ENCODE results near the gene C10orf90. TPM values are rescaled to one million over a fixed set of nuclear protein-coding genes. Genes with fewer than 3 reads are reported as not detected.

C10orf90 gene
- total and polyA plus RNA-seq, 2 of the 8 experiments (the other 6 are each of a cell fraction or from before 2014, with no cell fraction given) = 0.21 TPM; not detected in 1

- DNase-seq (ENCODE audit: low read depth in 1 of 2, low spot score in 2 of 2) = no peak
- no peak overlapping the region for H2BK15ac ChIP-seq (ENCODE audit: low read length)
- no peaks in the 10 kb centered on the region for H3K9me3 ChIP-seq (ENCODE audit: insufficient read depth in 2 of 2, low read depth in 1 of 2, low read length in 1 of 2)
- no peaks in the 10 kb centered on the region for H3K4me1 ChIP-seq (replicated peaks in 1 of 4; ENCODE audit: control insufficient read depth in 3 of 4, insufficient read depth in 4 of 4, low read length in 3 of 4)
- no peak overlapping the region for H2AFZ ChIP-seq (ENCODE audit: low read length)
- no peak overlapping the region for H3K4ac ChIP-seq (replicated peaks; ENCODE audit: insufficient read length, low read depth, low read length)
- H3K9ac ChIP-seq (replicated peaks in 1 of 4; ENCODE audit: extremely low read depth in 1 of 4, low read depth in 3 of 4, low read length in 3 of 4) = no peak overlapping the region
- no peak overlapping the region for H2BK120ac ChIP-seq (replicated peaks; ENCODE audit: low read depth, low read length)
- no peak overlapping the region for H3K23ac ChIP-seq (ENCODE audit: insufficient read length)
- H4K8ac ChIP-seq (ENCODE audit: extremely low read depth, insufficient read depth, low read length) = no peak overlapping the region
- H3K79me2 ChIP-seq (ENCODE audit: control insufficient read depth in 1 of 2, insufficient read depth in 2 of 2, low read length in 2 of 2) = no peaks in the 10 kb centered on the region
- FAIRE-seq = no peak
- H3K14ac ChIP-seq (ENCODE audit: insufficient read length) = no peak overlapping the region
- no peak overlapping the region for H4K91ac ChIP-seq (replicated peaks; ENCODE audit: insufficient read length, low read length)
- ChIA-PET POLR2A (ENCODE audit: partially characterized antibody) (no interaction called here), CTCF (ENCODE audit: partially characterized antibody) (no interaction called here)
- H2BK5ac ChIP-seq (ENCODE audit: low read depth, low read length) = no peak overlapping the region
- no peaks in the 10 kb centered on the region for H3K27me3 ChIP-seq (replicated peaks in 1 of 4; ENCODE audit: control insufficient read depth in 3 of 4, extremely low read depth in 1 of 4, insufficient read depth in 3 of 4, low read length in 3 of 4)
- H3K56ac ChIP-seq (replicated peaks; ENCODE audit: insufficient read length, low read depth, low read length) = no peak overlapping the region
- H2BK12ac ChIP-seq (ENCODE audit: low read depth, low read length) = no peak overlapping the region
- H3K79me1 ChIP-seq (ENCODE audit: low read depth, low read length) = no peaks in the 10 kb centered on the region
- no peaks in the 10 kb centered on the region for H3K23me2 ChIP-seq (ENCODE audit: low read depth, low read length)
- no peak overlapping the region for H3K18ac ChIP-seq (ENCODE audit: extremely low read depth, low read length)
- no peak for TF ChIP-seq EGR1 (IDR thresholded peaks at IDR 0.05; ENCODE audit: borderline replicate concordance, low read depth, low read length)
- TF ChIP-seq HDAC2 (IDR thresholded peaks at IDR 0.05; ENCODE audit: borderline replicate concordance in 1 of 2, low read depth in 2 of 2, low read length in 2 of 2) = no peak
- no peak for TF ChIP-seq SIX5 (IDR thresholded peaks at IDR 0.05; ENCODE audit: low read depth, low read length)
- no peak for TF ChIP-seq MAFK (IDR thresholded peaks at IDR 0.05; ENCODE audit: low read depth, low read length)
- no peak for TF ChIP-seq E2F6 (IDR thresholded peaks at IDR 0.05)
- no peak for TF ChIP-seq BCL11A (IDR thresholded peaks at IDR 0.05; ENCODE audit: low read depth in 2 of 2, low read length in 2 of 2)
- no peak for TF ChIP-seq CEBPB (IDR thresholded peaks at IDR 0.05; ENCODE audit: low read depth, low read length)
- no peak for TF ChIP-seq CBX5 (IDR thresholded peaks at IDR 0.05; ENCODE audit: low read depth, low read length)
- 91% methylated on average over 5 of the region's 5 CpGs; no CpG with 5 or more reads in 1 of the 2 experiments for WGBS, 2 experiments (ENCODE audit: extremely low coverage in 1 of 2, insufficient coverage in 1 of 2, insufficient read length in 1 of 2, insufficient replicate concordance in 2 of 2, low coverage in 1 of 2, low lambda C conversion rate in 2 of 2, missing lambda C conversion rate in 1 of 2)
- H3K4me3 ChIP-seq (ENCODE audit: extremely low read depth in 1 of 4, insufficient read depth in 2 of 4, low read depth in 3 of 4, low read length in 4 of 4) = no peak overlapping the region
- no peak overlapping the region for H2AK5ac ChIP-seq (ENCODE audit: low read depth, low read length)
- H4K20me1 ChIP-seq (replicated peaks in 1 of 2; ENCODE audit: control insufficient read depth in 1 of 2, insufficient read depth in 2 of 2, low read length in 2 of 2) = no peaks in the 10 kb centered on the region
- H3K36me3 ChIP-seq (ENCODE audit: control insufficient read depth in 2 of 4, insufficient read depth in 4 of 4, low read length in 3 of 4) = no peaks in the 10 kb centered on the region
- no peak overlapping the region for H2BK20ac ChIP-seq (ENCODE audit: low read length)
- no peak overlapping the region for H3K4me2 ChIP-seq (ENCODE audit: insufficient read depth in 1 of 2, low read depth in 2 of 2, low read length in 2 of 2)
- H4K5ac ChIP-seq (ENCODE audit: insufficient read length, low read depth, low read length) = no peak overlapping the region
- no peak overlapping the region for H3K27ac ChIP-seq (ENCODE audit: low read depth, low read length)
These were observed 237.1 kb downstream of the C10orf90 start for GRCh38 chr10:126433351-126433750.

Measured in H1 (cell line).